GM19238 (cell line): Measurements from ENCODE around the gene SLC9A3.

ENCODE experiments used
- DNase-seq: peaks from one replicate; pipeline ENCODE4 v3.0.0; 2011; ENCODE audit warnings: low spot score; ENCODE audit not compliant: insufficient read length

Gene SLC9A3

DNA sequence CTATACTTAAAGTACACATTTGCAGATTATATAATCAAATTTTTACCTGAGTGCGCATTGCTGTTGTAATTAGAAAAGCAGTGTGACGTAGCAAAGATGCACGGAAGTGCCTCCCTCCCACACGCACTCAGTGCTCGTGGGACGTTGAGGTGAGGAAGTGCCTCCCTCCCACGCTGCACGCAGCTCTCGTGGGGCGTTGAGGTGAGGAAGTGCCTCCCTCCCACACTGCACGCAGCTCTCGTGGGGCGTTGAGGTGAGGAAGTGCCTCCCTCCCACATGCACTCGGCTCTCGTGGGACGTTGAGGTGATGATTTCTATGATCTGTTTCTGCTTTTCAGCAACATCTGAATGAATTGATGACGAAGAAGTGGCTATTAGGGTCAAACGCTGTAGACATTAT is 60.3 kb downstream of the SLC9A3 start:
- DNase-seq = no peak

DNA sequence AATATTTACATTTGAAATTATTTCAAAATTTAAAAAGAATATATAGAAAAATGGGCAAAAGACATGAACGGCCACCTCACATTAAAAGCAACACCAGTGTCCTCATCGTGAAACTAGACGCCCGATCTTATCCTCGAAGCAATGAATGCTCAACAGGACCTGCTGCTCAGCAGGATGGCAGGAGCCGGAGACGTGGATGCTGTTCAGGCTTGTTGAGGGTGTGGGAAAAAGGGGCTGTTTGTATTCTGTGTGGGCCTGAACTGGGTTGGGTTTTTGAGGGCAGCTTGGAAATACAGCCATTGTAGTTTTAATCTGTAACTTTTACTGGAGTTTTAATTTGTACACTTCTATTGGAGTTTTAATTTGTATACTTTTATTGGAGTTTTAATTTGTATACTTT is 60.9 kb downstream of the SLC9A3 start:
- no peak for DNase-seq

DNA sequence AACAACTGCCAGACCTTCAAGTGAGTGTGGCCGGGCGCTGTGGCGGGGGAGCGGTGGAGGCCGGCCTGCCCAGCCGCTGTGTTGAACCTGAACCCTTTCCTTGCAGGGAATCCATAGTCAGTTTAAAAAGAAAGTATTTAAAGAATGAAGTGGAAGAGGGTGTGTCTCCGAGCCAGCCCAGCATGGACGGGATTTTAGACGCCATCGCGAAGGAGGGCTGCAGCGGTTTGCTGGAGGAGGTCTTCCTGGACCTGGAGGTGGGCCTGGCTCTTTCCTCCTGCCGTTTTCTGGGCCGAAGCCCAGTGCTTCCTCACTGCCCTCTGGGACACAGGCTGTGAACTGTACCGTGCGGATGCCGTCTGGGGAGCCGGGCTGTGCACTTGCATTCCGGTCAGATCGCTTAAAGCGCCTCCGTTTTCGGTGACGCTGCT is 62.2 kb downstream of the SLC9A3 start:
- no peak for DNase-seq

DNA sequence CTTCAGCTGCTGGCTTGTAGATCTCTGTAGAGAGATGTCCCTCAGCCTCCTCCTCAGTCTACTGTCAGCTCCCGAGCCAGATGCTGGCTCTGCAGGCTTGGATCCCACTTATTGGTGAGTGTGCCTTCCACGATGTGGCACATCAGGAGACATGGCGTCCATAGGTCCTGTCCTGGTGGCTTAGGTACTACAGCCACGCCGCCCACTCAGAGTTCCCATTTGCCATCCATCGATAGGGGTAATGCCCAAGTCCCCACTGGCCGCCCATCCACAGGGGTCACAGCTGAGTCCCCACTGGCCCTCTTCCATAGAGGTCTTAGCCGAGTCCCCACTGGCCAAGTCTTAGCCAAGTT is 64.0 kb downstream of the SLC9A3 start:
- DNase-seq = no peak

DNA sequence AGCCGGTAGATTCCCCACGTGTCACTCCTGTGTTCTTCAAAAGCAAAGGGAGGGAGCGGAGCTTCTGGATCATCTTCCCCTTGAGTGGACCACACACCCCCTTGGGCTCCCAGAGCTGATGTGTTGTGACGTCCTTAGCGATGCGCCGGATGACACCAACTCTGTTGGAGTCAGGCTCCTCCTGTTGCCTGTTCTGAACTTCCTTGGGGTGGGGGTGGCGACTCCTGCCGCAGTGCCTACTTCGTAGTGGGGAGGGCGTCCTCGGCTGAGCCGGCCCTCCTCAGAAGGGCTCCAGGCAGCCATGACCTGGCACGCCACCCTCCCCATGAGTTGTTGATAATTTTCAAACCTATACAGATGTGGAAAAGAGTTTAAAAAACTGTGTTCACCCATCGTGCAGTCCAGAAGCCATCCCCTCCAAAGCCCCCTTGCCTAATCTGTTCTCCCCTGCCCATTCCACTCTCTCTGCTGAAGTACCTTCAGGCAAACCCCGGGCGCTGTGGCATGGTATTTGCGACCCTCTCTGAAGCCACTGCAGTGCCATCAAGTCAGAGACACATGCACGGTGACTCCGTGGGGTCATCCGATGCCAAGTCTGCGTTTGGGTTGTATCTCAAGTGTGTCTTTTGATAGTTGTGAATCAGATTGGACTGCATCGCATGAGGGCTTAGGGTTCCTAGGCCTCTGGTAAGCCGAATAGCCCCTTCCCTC is 64.5 kb downstream of the SLC9A3 start:
- no peak for DNase-seq

DNA sequence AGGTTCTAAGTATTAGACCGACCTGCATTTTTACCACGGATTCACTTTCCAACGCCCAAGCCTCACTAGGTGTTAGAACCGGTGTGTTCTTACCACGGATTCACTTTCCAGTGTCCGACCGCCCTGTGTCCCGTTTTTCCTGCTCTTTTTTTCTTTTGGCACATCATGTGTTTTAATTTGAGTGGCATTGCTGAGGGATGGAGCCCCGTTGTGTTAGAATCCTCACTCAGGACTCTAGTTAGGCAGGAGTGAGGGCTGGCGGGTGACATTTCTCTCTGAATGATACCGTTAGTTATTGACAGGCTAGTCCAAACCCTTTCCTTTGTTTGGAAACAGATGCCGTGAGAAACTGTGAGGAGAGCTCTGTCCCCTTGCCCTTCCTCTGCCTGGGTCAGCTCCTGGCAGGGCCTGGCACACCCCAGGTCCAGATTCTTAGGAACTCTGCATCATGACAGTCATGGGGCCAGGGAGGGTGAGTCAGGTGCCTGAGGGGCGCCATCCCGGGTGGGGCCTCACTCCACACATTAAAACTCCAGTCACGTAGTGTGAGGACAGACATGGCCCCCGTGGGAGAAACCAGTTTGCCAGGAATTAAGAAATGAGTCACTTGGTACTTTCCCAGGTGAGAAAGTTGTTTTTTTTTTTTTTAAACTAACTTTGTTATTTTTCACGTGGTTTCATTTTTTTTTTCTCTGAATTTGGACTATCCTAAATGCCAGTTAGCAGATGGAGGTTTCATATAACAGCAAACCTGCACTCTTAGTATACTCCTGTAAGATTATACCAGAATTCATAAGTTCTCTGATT is 65.5 kb downstream of the SLC9A3 start:
- DNase-seq = peak; percentile 37

DNA sequence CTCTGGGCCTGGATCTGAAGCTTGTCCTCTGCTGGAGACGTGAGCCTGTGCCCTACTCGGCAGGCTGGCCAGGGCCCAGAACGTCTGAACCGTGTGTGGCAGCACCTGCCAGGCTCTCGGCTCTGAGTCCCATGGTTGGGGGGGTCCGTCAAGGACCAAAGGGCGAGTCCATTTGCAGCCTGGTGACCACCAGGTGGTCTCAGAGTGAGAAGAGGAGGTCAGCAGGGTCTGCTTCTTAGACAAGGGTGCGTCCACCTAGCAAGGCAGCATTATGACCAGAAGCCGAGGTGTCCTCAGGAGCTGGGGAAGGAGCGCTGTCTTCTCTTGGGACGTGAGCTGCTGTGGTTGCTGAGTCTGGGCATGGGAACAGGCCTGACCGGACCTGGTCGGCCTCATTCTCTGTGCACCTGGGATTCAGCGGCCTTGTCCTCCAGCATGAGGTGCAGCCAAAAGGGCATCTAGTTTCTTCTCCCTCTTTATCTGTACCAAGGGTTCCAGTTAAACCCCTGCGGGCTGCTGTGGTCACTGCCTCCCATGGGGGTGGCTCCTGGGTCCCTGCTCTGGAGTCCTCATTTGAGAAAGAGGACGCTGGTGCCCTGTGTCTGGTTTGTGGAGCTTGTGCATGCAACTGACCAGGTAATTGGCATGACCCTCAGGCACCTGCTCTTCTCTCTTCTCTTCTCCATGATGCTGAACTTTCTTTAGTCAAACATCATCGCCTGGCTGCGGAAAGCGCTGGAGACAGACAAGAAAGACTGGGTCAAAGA is 66.9 kb downstream of the SLC9A3 start:
- no peak for DNase-seq

DNA sequence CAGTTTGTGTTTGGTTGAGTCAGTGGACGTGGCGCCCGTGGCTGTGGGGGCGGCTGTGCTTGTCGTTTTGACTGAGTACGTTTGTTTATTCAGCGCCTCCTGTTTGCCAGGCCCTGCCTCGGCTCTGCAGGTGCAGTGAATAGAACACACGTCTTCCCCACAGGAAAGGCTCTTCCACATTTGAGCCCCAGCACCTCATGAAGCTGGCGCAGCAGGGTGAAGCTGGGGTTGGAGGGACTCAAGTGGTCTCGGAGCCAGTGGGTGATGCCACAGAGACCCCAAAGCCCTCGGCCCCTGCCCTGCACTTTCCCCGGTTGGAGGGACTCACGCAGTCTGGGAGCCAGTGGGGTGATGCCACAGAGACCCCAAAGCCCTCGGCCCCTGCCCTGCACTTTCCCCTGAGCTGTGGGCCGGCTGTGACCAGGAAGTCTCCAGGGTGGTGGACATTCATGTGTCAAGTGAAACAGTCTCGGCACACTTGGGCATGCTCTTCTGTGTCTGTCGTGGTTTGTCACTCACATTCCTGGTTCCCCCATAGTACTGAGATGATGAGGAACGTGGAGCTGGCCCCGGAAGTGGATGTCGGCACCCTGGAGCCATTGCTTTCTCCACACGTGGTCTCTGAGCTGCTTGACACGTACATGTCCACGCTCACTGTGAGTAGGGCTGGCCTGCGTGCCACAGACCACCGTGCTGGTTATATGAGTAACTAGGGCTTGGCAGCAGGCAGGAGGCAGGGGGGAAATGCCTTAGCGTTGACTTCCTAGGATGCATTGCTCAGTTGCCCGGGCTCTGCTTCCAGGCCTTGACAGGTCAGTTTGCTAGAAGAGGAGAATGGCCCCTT is 67.7 kb downstream of the SLC9A3 start:
- no peak for DNase-seq

DNA sequence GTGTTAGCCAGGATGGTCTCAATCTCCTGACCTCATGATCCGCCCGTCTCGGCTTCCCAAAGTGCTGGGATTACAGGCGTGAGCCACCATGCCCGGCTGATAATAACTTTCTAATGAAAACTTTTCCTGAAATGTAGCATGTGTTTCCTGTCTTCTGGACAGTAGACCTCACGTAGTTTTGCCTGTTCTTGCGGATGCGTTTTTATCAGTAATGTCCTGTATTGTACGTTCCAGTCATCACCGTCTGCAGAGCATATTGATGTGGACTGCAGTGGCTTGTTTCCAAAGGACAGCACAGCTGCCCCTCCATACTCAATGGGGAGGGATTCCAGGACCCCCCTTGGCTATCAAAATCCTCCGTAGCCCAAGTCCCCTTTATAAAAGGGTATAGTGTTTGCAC is 68.4 kb downstream of the SLC9A3 start:
- no peak for DNase-seq

DNA sequence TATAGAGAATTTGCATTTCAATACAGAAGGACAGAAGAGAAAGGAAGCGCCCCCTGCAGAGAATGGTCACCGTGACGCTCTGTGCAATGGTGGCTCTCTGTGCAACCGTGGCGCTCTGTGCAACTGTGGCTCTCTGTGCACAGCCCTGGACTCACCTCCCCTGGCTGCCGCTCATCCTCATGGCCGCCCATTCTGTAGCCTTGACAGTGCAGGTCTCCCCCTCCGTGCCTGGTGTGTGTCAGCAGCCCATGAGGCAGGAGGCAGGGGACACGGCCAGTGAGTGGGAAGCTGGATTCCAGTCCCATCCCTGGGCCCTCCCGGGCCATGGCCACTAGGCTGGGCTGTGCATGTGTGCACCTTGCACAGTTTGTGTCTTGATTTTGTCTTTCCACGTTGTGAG is 69.3 kb downstream of the SLC9A3 start:
- no peak for DNase-seq

DNA sequence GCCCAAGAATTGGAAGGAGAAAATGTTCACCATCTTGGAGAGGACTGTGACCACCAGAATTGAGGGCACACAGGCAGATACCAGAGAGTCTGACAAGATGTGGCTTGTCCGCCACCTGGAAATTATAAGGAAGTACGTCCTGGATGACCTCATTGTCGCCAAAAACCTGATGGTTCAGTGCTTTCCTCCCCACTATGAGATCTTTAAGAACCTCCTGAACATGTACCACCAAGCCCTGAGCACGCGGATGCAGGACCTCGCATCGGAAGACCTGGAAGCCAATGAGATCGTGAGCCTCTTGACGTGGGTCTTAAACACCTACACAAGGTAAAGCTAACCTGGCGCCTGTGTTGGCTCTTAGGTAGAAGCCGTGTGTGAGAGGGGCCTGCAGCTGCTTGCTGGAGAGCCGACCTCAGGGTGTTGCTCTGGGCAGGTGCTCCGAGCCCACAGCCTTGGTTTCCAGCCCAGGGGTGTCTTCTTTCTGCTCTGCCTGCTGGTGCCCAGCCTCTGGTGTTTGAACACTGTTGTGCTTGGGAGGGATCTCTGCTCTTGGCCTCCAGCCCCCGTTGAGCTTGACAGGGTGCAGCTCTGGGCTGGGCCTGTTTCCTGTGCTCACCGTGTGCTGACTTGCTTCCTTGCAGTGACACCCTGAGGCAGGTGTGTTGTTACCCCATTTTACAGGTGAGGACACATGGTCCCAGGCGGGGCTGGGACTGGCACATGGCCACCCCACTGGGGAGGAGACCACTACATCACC is 70.3 kb downstream of the SLC9A3 start:
- DNase-seq = no peak

DNA sequence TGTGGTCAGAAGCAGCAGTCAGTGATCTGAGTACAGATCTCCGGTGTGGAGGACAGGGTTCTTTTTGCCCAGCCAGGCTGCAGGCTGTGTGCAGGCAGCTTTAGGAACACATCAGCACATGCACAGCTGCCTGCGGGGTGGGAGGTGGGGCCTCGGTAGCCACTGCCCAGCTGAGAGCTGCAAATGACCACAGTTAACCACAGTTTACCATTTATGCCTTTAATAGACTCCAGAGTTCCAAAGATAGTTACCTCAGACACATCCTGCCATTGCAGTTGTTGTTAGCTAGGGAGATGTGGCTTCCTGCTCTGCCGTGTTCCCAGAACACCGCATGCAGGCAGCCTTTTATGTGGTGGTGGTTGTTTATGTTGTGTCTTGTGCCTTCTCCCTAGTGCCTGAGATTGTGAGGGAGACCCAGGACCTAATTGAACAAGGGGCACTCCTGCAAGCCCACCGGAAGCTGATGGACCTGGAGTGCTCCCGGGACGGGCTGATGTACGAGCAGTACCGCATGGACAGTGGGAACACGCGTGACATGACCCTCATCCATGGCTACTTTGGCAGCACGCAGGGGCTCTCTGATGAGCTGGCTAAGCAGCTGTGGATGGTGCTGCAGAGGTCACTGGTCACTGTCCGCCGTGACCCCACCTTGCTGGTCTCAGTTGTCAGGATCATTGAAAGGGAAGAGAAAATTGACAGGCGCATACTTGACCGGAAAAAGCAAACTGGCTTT is 71.1 kb downstream of the SLC9A3 start:
- DNase-seq = no peak

DNA sequence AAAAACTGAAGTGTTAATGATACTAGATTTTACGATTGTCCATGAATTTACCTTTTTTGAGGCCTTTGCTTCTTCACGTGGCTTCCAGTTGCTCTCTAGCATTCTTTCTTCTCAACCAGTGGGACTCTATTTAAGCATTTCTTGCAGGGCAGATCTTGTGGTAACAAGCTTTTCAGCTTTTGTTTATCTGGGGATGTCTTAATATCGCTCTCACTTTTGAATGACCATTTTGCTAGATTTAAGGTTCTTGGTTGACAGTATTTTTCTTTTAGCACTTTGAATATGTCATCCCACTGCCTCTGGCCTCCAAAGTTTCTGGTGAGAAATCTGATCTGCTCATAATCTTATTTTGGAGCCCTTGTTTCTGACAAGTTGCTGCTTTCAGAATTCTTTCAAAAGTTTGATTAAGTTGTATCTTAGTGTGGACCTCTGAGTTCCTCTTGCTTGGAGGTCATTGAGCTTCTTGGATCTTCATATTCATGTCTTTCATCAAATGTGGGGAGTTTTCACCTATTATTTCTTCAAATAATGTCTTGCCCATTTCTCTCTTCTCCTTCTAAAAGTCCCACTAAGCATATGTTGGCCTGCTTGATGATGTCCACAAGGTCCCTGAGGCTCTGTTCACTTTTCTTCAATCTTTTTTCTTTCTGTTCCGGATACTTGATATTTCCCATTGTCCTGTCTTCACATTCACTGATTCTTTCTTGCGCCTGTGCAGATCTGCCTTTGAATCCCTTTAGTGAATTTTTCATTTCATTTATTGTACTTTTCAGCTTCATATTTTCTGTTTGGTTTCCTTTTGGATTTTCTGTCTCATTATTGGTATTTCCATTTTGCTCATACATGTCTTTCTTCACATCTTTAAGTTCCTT is 72.4 kb downstream of the SLC9A3 start:
- DNase-seq = no peak

DNA sequence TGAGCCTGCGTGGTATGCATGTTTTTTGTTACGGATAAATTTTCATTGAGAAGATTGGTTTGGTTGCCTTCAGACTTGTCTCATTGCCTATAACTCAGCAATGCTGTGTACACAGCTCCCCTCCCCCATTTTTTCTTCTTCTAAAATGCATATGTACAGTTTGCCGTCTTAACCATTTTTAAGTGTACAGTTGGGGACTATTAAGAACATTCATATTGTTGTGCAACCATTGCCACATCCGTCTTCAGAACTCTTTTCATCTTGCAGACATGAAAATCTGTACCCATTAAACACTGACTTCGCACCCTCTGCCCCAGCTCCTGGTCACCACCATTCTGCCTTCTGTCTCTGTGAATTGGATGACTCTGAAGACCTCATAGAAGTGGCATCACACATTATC is 75.1 kb downstream of the SLC9A3 start:
- no peak for DNase-seq

DNA sequence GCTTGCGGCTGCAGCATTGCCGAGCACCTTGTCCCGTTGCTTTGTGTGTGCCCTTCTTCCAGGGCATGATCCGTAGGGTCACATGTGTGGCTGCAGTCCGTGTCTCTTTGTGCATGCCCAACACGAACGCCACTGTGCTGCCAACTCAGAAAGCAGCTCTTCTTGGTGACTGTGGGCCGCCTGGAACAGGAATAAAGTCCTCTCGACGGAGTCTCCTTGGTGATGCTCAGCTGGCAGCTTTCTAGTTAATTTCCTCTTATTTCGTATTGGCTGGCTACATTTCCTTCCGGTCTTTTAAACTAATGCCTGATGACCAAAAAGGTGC is 75.5 kb downstream of the SLC9A3 start:
- no peak for DNase-seq

DNA sequence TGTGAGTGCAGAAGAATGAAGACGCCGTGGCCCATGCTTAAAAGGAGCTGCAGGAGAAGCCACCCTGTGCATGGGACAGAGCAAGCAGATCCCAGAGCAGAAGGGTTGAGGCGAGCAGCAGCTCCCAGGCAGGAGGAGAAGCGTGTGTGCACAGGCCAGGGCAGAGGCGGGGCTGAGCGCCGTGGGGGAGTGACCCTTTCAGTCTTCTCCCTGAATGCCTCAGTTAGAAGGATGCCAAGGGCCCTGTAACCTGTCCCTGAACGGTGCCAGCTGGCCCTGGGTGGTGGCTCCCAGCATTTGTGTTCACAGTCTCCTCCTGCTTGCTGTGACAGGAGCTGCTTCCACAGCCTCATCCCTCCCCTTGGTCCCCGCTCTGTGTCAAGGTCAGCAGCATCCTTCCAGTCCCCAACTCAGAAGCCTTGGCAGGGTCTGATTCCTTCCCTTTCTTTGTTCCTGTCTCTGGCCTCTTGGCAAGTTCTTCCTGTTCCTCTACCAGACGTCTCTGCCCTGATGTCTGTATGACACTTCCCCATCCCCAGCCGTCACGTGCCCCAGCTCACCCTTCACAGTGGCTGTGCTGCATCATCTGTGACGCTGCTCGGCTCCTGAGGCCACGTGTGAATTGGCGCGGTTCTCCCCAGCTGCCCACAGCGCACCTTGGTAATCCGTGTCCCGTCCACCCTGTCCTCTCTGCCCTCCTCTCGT is 76.0 kb downstream of the SLC9A3 start:
- no peak for DNase-seq

DNA sequence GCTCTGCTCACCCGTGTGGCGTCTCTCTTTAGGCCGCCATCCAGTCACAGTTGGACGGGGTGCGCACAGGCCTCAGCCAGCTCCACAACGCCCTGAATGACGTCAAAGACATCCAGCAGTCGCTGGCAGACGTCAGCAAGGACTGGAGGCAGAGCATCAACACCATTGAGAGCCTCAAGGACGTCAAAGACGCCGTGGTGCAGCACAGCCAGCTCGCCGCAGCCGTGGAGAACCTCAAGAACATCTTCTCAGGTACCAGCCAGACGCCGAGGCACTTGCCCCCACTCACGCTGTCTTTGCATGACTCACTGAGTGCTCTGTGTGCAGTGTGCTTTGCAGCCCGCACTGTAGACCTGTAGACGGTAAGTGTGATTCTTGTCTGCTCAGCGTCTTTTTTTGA is 76.7 kb downstream of the SLC9A3 start:
- no peak for DNase-seq

DNA sequence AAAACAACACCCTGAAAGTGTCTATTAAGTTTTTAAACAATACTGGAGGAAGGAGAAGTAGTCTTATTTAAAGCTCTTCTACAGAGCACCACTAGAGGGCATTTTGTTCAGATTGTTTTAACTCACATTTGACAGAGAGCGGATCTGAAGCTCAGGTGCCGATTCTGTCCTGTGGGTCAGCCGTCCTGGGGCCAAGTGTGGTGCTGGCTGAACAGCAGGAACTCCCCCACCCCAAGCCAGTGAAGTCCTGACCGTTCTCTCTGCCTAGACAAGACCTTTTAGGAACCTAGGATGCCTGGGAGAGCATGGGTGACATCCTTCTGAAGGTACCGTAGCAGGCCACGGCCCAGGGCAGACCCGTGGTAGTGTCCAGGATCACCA is 77.4 kb downstream of the SLC9A3 start:
- no peak for DNase-seq
